HG03378 (cell line): ENCODE data around the gene PAOX.
"Not testable (repeated sequence)": the region's sequence is repeated elsewhere in the genome, so short reads cannot be mapped to it uniquely, and the experiment has no call there.

Experiments used
- ATAC-seq: cut with Tn5 transposase; IDR thresholded peaks from one replicate; pipeline ENCODE4 v1.9.1; 2021; ENCODE audit warnings: mild to moderate bottlenecking, moderate library complexity; ENCODE audit not compliant: unreplicated experiment

Gene PAOX

DNA sequence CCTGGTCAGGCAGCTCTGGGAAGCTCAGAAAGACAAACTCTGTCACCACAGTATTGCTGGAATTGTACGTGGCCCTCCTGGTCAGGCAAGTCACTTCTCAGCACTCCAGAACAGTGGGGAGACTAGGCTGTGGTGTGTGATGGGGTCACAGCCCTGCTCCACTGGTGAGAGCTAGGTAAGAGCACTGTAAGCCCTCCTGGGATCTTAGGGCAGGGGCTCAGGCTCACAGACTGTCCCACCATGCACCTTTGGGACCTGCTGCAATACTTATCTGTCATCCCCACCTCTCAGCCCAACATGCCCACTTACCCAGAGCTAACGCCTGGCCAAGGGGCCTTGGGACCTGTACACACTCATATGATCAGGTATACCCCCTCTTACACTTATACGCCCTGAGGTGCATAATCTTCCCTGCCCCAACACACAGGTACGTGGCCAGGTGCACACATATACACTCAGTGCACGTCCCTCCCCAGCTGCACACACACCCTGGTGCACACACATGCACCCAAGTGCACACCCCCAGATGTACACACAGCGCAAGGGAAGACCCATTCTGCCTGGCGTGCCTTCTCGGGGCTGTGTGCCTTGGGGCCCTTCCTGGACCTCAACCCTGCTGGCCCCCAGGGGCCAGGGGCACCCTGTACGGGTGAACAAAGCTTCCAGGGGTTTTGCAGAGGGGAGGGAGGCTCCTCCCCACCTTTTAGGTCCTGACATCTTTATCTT lies 53.0 kb downstream of the PAOX start:
- ATAC-seq, result not testable (repeated sequence)

DNA sequence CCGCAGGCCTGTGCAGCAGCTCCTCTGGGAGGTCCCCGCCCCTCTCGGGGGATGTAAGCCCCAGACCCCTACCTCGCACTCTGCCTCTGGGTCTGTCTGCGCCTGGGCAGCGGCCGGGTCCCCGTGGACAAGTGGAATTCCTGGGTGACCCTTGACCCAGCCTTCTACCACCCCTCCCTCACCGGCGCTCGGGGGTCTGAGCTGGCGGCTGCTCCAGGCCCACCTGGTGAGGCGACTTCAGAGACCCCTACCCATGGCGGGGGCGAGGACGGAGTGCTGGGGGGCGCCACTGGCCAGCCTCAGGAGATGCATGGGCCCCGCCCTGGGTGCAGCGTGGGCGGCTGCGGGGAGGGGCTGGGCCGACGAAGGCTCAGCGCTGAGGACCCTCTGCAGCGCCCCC lies 53.7 kb downstream of the PAOX start:
- not testable (repeated sequence) for ATAC-seq

DNA sequence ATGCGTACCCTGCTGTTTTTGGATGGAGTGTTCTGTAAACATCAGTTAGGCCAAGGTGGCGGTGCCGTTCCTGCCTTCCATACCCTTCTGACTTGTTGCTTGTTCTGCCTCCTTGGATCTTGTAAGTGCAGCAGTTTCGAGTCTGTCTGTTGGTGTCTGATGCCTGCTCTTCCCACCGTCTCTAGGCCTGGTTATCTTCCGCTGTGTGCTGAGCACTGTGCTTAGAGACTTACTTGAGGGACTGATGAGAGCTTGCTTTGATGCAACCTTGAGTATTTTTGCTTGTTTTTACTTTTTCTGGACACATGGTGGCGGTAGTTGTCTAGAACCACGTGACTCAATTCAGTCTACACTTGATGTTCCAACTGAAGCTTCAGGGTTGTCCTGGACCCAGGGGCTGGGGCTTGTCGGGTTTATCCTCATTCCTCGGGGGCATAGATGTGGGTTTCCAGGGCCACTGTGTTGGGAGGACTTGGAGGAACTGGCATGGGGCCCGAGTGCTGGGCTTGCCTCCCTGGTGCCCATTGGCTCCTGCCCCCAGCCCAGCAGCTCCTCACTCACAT lies 59.7 kb downstream of the PAOX start:
- no peak for ATAC-seq

DNA sequence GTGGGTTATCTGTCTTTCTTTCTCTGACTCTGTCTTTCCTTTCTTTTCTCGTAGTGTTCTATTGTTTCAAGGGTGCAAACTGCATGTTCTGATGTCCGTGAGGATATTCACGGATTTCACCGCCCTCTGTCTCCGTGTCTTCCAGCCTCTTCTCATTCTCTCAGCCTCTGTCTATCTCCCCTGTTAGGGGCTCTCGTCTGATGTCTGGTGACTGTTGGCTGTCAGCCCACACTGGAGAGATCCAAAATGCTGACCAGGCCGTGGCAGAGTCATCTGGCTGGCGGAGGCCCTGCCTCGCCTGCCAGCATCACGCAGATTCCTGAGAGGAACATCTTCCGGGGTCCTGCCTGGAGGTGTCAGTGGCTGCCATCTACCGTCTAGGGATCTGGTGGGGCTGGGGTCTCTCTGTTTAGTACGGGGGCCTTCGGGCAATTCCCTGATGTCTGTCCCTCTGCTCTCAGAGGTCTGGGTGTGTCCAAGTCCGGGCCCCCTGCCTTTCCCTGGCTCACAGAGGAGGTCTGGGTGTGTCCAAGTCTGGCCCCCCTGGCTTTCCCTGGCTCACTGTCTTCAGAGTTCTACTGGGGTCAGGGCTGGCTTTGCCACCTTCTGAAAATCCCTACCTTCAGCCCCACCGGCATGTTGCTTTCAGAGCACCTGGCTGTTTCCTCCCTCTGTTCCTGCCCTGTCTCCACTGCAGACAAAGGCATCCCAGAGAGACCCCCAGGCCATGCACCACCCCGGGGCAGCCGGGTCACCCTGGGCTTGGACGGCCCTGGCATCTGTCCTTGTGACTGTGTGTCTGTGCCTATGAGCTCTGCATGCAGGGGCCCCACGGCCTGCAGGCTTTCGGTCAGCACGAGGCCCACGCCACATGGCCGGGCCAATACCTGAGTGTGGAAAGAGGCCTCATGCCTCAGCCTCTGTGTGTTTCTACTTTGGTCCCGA lies 60.7 kb downstream of the PAOX start:
- ATAC-seq, result no peak

DNA sequence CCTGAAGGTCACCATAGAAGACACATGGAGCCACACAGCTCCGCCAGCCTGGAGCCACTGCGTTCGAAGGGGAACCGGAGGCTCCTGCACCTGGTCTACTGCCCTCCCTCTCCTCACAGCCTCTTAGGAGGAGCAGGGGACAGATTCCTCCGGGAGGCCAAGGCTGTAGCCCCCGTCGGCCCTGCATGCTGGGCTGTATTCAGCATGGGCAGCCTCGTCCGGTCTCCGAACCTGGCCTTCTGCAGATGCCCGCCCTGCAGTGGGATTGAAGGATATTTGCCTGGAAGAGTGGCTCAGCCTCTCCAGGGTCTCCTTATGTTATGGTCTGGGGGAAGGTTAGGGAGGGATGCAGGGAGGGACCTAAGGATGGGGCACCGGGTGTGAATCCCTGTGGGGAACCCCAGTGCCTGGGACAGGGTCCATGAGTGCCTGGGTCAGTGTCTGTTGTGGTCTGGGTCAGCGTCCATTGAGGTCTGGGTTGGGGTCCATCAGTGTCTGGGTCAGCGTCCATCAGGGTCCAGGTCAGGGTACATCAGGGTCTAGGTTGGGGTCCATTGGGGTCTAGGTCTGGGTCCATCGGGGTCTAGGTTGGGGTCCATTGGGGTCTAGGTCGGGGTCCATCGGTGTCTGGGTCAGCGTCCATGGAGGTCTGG lies 61.7 kb downstream of the PAOX start:
- no peak for ATAC-seq
